HG03066 (cell line): ENCODE measurements around the gene SEMA6C.

Experiments used
- ATAC-seq: cut with Tn5 transposase; IDR thresholded peaks from one replicate; pipeline ENCODE4 v1.9.1; 2021; ENCODE audit warnings: low read depth; ENCODE audit not compliant: unreplicated experiment

The SEMA6C gene

DNA sequence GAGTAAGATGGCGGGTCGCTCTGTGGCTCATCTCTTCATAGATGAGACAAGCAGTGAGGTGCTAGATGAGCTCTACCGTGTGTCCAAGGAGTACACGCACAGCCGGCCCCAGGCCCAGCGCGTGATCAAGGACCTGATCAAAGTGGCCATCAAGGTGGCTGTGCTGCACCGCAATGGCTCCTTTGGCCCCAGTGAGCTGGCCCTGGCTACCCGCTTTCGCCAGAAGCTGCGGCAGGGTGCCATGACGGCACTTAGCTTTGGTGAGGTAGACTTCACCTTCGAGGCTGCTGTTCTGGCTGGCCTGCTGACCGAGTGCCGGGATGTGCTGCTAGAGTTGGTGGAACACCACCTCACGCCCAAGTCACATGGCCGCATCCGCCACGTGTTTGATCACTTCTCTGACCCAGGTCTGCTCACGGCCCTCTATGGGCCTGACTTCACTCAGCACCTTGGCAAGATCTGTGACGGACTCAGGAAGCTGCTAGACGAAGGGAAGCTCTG is 12.4 kb upstream of the SEMA6C start:
- no peak for ATAC-seq

DNA sequence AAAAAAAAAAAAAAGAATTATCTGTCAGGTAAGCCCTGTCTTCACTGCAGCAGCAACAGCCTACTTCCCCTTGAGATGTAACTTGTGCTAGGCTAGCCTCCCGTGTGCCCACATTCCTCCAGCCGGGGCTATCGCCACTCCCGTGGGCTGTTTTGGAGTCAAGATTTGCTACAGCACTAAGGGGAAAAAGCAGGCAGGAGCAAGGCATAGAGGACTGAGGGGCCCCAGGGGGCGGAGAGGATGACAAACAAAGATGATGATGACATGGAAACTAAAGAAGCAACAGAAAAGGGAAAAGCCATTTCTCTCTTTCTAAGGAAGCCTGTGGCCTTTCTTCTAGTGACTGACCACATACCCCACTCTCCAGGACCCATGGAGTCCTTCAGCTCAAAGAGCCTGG is 11.9 kb upstream of the SEMA6C start:
- no peak for ATAC-seq

- ATAC-seq: no peak
Observed at GRCh38 chr1:151157067-151157531, 10.7 kb upstream of the SEMA6C start.

DNA sequence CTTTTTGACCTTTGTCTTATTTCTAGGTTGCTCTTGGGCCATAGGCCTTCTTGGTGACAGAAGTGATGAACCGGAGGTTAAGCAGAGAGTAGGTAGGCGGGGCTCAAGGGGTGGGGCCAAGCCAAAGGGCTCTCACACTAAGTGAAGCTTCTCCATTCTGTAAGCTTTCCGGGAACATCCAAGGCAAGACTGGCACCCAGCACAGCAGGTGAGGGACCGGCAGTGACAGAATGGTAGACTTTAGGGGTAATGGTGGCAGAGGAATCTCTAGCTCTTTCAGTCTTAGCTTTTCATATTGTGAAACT is 10.0 kb upstream of the SEMA6C start, which contains the start of gene TNFAIP8L2:
TSS of gene TNFAIP8L2 (plus strand) at position 135 of the 305 bp plus-strand sequence. CDS start 2,049 bp downstream, outside the sequence.
- ATAC-seq: peak; percentile 84

DNA sequence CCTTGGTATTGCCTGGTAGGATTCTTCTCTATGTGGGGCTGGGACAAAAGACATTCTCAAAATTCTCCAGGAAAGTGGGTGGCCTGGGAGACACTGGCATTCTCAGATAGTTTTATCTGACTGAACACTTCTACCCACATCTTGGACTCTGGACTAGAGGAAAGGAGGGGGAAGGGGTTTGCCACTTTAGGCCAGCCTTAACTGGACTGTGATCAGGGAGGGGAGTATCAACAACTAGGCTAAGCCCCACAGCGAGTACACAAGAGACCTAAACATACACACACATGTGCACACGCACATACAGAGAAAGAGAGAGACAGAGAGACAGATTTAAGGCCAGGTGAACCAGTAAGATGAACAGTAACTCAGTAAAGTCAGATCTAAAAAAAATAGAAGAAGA is 1.2 kb upstream of the SEMA6C start:
- no peak for ATAC-seq

DNA sequence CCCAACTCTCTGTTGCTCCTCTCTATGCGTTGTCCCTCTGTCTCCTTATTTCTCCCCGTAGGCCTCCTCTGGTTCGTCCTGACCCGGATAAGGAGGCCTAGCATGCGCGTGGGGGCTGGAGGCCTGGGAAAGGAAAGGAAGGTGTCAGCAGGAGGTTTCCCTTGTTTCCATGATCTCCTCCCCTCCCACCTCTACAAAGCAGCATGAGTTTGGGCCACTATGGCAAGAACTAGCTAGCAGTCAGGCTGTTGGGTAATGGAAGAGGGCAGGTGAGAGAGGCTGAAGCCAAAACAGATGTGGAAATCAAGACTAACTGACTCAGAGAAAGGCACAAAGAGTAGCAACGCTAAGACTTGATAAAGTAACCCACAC is 687 bp upstream of the SEMA6C start:
- ATAC-seq: no peak

- peak; percentile 8 for ATAC-seq
Observed at GRCh38 chr1:151146072-151146411, 389 bp downstream of the SEMA6C start.

DNA sequence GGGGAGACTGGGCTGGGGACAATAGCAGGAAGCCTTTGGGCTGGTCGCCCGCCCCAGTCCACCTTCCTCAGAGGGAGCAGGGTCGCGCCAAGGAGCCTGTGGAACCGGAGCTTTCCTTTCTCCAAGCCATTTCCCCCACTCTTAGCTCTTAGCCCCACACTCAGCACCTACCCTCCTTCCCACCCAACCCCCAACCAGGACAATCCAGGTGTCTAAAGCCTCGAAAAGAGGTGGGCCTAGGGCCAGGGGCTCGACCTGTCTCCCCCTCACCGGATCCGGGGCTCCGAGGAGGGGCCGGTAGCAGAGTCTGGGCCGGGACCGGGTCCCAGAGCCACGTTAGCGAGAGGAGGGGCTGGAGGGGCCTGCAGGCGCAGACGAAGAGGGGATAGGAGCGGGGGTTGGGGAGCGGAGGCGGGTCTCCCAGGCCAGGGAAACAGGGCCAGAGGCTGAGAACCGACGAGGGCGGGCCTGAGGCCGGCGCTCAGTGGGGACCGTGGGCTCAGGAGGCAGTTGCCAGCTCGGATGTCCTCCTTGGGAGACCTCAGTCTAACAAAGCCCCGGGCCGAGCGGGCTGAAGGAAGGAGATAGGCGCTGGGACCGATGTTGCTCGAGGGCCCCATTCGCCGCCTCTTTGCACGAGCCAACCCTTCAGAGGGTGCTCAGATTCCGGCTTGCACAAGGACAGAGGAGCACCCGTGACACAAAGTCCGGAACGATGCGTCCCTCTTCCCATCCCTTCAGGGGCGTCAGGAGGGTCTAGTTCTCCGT is 943 bp downstream of the SEMA6C start:
- ATAC-seq: no peak

DNA sequence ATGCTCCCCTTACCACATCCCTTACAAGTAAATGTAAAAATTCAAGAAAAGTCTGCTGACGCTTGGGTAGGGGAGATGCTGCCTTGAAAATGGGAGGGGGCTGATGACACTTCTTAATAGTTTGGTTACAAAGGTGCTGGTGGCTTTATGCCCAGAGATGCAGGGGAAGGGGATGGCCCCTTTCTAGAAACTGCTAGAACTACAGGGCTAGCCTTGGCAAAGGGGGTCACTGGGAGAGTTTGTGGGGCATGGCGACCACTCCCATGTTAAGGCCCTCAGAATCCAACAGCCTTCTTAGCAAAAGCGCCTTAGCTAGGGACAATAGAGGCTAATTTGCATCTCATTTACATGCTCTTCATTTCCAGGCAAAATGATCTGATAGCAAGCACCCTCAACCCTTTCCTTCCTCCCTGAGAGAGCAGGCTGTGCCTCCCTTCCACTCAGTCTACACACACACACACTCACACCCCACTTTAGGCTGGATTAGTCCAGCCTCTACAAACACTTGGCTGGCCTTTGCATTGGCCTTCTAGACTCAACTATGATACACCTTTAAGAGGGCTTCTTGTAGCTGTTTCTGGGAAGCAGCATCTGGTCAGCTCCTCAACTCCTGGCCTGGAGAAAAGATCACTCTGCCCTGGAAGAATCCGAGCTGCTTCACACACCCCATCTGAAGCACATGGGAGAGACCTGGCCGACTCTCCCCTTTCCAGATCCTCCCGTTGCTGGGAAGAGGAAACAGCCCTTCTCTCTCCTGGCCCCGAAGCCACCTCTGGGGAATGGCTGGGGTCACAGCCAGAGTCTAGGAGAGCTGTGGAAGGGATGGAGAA is 1.7 kb downstream of the SEMA6C start:
- ATAC-seq: no peak

DNA sequence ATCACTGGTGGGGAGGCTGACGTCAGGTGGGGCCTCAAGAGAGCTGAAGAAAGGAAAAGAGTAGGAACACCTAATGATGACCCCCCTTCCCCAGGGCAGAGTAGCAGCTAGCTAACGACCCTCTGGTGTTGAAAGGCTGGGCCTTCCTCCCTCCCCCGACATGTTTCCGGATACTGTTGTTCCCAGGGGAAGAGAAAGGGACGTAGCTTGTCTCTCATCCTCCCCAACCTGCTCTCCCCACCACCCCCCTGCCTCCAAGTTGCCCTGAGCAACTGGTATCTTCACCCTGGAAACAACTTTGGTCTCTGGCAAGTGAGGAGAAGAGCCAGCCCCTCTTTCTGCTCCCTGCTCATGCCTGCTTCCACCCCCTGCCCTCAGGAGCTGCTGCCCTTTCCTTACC is 2.4 kb downstream of the SEMA6C start:
- no peak for ATAC-seq

DNA sequence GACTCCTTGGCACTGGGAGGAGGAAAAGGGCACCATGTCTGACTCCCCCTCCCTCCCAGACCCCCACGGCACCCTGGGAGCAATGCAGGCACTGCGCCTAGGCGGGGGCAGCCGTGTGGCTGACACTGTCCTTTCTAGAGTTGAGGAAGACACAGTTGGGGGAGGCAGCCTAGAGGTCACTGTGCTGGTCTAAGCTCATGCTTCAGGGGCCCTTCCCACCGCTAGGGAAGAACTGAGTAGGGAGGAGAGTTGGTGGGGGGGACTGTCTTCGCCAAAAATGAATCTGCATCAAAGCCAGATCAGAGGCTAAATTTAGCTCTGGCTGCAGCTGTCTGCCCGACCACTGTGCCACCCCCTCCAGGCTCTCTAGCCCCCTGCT is 3.4 kb downstream of the SEMA6C start:
- no peak for ATAC-seq

GRCh38 chr1:151142411-151143056 is 3.9 kb downstream of the SEMA6C start:
- no peak for ATAC-seq

- no peak for ATAC-seq
Observed at GRCh38 chr1:151137789-151138188, 8.6 kb downstream of the SEMA6C start.

- no peak for ATAC-seq
Observed at GRCh38 chr1:151135433-151136385, 10.7 kb downstream of the SEMA6C start.

DNA sequence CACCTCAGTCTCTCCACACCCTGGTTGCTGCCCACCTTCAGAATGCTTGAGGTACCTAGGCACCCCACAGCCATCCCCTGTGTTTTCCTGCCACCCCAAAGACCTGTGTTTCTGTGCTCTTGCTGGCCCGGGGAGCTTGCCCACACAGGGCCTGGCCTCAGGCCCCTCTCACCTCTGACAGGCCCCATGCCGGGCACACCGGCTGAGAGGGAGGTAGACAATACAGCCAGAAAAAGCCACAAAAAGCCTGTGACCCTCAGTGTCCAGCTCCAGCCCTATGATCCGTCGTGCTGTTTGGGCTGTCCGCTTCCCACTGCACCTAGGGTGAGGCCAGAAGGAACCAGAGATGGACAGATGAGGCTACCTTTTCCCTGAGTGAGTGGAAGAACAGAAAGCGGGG is 11.4 kb downstream of the SEMA6C start:
- ATAC-seq: no peak

DNA sequence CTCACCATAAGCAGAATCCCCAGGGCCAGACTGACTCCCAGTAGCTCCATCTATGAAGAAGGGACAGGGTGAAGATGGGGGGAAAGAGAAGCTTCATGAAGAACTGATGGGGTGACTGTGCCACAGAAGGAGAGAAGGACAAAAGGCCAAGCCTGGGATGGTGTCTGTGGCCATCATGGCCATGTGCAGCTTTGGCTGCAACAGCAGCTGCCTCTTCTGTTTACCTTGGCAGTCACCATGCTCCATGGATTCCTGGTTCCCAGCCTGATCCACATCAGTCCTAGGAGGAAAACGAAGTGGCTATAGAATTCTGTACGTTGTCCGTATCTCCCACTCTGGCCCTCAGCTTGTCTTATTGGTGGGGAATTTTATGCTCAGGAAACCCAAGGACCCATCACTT is 12.0 kb downstream of the SEMA6C start:
- no peak for ATAC-seq

- ATAC-seq: no peak
Observed at GRCh38 chr1:151133018-151133806, 13.2 kb downstream of the SEMA6C start.

- ATAC-seq: no peak
Observed at GRCh38 chr1:151132335-151133017, 14.0 kb downstream of the SEMA6C start.
